GM18868 (cell line): Measurements from ENCODE around the gene NUBP2.

Source experiments
- ATAC-seq: cut with Tn5 transposase; IDR thresholded peaks from one replicate; pipeline ENCODE4 v1.9.1; 2021; ENCODE audit warnings: mild to moderate bottlenecking, moderate library complexity; ENCODE audit not compliant: unreplicated experiment

NUBP2 gene

GRCh38 chr16:1771864-1772361 is 10.8 kb upstream of the NUBP2 start:
- ATAC-seq = no peak

- peak; percentile 15 for ATAC-seq
Observed at GRCh38 chr16:1772362-1772907, 10.3 kb upstream of the NUBP2 start, which contains the start of gene EME2. EME2 (plus strand) TSS chr16:1772810; CDS start chr16:1773228, 418 bp downstream.

GRCh38 chr16:1772908-1773702 is 9.7 kb upstream of the NUBP2 start, which contains the start of gene MRPS34:
MRPS34 (minus strand) TSS chr16:1773134; CDS start chr16:1773119, 15 bp downstream.
- ATAC-seq = peak; percentile 39

GRCh38 chr16:1773703-1774447 is 8.9 kb upstream of the NUBP2 start:
- no peak for ATAC-seq

GRCh38 chr16:1774448-1774780 is 8.3 kb upstream of the NUBP2 start:
- ATAC-seq = no peak

- ATAC-seq = no peak
Observed at GRCh38 chr16:1775006-1775845, 7.5 kb upstream of the NUBP2 start.

- no peak for ATAC-seq
Observed at GRCh38 chr16:1775846-1776671, 6.7 kb upstream of the NUBP2 start.

GRCh38 chr16:1776672-1776955 is 6.1 kb upstream of the NUBP2 start:
- ATAC-seq = no peak

GRCh38 chr16:1776991-1777374 is 5.8 kb upstream of the NUBP2 start:
- no peak for ATAC-seq

GRCh38 chr16:1777375-1778199 is 5.2 kb upstream of the NUBP2 start:
- no peak for ATAC-seq

GRCh38 chr16:1778200-1779179 is 4.3 kb upstream of the NUBP2 start:
- ATAC-seq = no peak

GRCh38 chr16:1779234-1779701 is 3.5 kb upstream of the NUBP2 start:
- ATAC-seq = no peak

GRCh38 chr16:1779741-1780676 is 2.8 kb upstream of the NUBP2 start:
- no peak for ATAC-seq

GRCh38 chr16:1780677-1781072 is 2.1 kb upstream of the NUBP2 start:
- no peak for ATAC-seq

GRCh38 chr16:1781254-1781653 is 1.5 kb upstream of the NUBP2 start:
- no peak for ATAC-seq

GRCh38 chr16:1781758-1782407 is 877 bp upstream of the NUBP2 start:
- ATAC-seq = peak; percentile 4
